PFSK-1 (cell line): ENCODE measurements around the gene NOLC1.

Experiments
- FOXP2 ChIP-seq: optimal IDR thresholded peaks from 2 replicates; pipeline ENCODE3; 2011; ENCODE audit warnings: borderline replicate concordance, control low read depth, inconsistent platforms; ENCODE audit not compliant: insufficient read depth; ENCODE audit errors: extremely low read length, extremely low read depth
- POLR2AphosphoS5 ChIP-seq: IDR thresholded peaks from 2 replicates; pipeline ENCODE4 v1.6.1; 2012; ENCODE audit warnings: low read depth, mild to moderate bottlenecking, control low read depth, low read length, moderate library complexity
- SIN3A ChIP-seq: IDR thresholded peaks from 2 replicates; pipeline ENCODE4 v1.6.1; 2012; ENCODE audit warnings: mild to moderate bottlenecking, low read length, moderate library complexity, borderline replicate concordance; ENCODE audit not compliant: insufficient read depth
- TAF1 ChIP-seq: IDR thresholded peaks from 2 replicates; pipeline ENCODE4 v1.6.1; 2012; ENCODE audit warnings: low read length, control low read depth, borderline replicate concordance; ENCODE audit not compliant: insufficient read depth
- TF ChIP-seq, protein P1 (sequence below), 2 experiments: IDR thresholded peaks; 2 replicates each; pipeline versions ENCODE4 v1.6.1 to v1.8.0; 2011 to 2012; ENCODE audit warnings: low read depth in 2 of 2, low read length in 2 of 2, control low read depth in 1 of 2, inconsistent platforms in 1 of 2, mild to moderate bottlenecking in 1 of 2, moderate library complexity in 1 of 2; ENCODE audit not compliant: insufficient read depth in 1 of 2

The NOLC1 gene

DNA sequence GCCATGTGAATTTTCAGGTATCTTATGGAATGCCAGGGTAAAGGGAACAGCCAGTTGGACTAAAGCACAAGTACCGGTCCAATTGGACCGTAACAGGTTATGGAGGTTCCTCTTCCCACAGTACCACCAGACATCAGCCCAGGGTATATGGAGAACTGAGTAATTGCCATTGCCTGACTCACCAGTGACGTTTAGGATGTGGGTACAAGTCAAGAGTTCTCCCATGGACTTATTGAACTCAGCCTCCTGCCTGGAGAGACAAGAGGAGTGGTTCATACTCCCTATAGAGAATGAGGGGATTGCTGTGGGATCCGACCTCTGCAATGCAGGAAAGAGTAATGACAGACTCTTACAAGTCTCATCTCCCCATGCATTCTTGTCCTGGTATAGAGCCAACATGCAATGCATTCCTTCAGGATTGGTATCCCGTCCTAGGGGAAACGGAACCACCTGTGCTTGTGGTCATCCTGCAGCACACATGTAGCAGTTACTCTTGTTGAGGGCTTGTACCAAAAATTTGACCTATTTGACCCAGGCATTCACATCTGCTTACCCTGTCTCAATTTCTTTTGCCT lies 43.2 kb downstream of the NOLC1 start:
- TF ChIP-seq, protein P1, sequence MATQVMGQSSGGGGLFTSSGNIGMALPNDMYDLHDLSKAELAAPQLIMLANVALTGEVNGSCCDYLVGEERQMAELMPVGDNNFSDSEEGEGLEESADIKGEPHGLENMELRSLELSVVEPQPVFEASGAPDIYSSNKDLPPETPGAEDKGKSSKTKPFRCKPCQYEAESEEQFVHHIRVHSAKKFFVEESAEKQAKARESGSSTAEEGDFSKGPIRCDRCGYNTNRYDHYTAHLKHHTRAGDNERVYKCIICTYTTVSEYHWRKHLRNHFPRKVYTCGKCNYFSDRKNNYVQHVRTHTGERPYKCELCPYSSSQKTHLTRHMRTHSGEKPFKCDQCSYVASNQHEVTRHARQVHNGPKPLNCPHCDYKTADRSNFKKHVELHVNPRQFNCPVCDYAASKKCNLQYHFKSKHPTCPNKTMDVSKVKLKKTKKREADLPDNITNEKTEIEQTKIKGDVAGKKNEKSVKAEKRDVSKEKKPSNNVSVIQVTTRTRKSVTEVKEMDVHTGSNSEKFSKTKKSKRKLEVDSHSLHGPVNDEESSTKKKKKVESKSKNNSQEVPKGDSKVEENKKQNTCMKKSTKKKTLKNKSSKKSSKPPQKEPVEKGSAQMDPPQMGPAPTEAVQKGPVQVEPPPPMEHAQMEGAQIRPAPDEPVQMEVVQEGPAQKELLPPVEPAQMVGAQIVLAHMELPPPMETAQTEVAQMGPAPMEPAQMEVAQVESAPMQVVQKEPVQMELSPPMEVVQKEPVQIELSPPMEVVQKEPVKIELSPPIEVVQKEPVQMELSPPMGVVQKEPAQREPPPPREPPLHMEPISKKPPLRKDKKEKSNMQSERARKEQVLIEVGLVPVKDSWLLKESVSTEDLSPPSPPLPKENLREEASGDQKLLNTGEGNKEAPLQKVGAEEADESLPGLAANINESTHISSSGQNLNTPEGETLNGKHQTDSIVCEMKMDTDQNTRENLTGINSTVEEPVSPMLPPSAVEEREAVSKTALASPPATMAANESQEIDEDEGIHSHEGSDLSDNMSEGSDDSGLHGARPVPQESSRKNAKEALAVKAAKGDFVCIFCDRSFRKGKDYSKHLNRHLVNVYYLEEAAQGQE (IDR thresholded peaks at IDR 0.05; ENCODE audit: insufficient read depth in 1 of 2, low read depth in 2 of 2, low read length in 2 of 2) = no peak
- TF ChIP-seq FOXP2 (no peak), SIN3A (no peak), POLR2AphosphoS5 (no peak), TAF1 (no peak)

DNA sequence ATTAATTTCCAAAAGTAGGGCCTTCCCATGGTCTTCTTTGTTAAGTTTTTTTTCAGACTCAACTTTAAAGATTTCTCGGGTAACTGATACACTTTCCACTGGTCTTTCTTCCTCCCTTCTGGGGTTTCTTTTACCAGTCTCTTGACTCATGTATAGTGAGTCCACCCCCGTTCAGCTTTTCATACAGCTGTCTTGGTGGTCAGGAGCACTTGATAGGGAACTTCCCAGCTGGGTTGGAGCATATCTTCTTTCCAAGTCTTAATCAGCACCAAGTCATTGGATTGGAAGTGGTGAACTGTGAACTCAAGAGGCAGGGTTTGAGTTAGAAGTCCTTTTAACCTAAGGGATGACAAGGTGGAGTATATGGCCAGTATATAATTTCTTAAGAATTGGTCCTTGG lies 44.7 kb downstream of the NOLC1 start:
- TF ChIP-seq SIN3A (no peak), FOXP2 (no peak), POLR2AphosphoS5 (no peak), TAF1 (no peak)
- TF ChIP-seq, protein P1 (IDR thresholded peaks at IDR 0.05; ENCODE audit: insufficient read depth in 1 of 2, low read depth in 2 of 2, low read length in 2 of 2) = no peak

DNA sequence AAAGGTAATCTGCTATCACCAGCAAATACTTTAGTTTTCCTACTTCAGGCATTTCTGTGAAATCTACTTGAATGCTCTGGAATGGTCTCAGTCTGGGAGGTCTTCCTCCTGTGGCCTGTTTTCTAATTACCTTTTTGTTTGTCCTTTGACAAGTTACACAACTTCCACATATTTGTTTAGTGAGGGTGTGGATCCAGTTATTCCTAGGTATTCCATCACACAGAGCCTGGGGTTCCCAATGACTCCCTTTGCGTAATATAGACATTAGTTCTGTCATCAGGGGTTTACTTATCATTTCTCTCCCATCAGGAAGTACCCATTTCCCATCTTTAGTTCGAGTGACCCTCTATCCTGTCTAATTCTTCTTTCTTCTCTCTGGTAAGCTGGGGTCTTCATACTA lies 45.8 kb downstream of the NOLC1 start:
- TF ChIP-seq FOXP2 (no peak), POLR2AphosphoS5 (no peak)

DNA sequence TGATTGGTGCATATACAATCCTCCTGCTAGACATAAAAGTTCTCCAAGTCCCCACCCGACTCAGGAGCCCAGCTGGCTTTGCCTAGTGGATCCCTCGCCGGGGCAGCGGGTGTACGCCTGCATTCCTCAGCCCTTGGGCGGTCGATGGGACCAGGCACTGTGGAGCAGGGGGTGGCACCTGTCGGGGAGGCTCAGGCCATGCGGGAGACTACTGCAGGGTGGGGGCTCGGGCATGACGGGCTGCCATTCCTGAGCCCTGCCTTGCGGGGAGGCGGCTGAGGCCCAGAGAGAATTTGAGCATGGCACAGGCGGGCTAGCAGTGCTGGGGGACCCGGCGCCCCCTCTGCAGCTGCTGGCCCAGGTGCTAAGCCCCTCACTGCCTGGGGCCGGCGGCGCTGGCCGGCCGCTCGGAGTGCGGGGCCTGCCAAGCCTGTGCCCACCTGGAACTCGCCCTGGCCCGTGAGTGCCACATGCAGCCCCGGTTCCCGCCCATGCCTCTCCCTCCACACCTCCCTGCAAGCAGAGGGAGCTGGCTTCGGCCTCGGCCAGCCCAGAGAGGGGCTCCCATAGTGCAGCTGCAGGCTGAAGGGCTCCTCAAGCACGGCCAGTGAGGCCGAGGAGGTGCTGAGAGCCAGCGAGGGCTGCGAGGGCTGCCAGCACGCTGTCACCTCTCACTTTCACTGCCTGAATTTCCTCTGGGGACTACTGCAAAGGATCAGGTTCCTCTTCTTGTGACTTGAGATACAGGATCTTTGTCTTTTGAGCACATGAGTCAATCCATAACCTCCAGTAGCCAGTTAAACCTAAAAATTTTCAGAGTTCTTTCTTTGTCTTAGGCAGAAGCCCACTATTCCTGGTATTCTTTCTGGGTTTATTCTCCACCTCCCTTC lies 48.8 kb downstream of the NOLC1 start:
- TF ChIP-seq POLR2AphosphoS5 (no peak), SIN3A (no peak), FOXP2 (no peak), TAF1 (no peak)
- TF ChIP-seq, protein P1 (IDR thresholded peaks at IDR 0.05; ENCODE audit: insufficient read depth in 1 of 2, low read depth in 2 of 2, low read length in 2 of 2) = no peak

DNA sequence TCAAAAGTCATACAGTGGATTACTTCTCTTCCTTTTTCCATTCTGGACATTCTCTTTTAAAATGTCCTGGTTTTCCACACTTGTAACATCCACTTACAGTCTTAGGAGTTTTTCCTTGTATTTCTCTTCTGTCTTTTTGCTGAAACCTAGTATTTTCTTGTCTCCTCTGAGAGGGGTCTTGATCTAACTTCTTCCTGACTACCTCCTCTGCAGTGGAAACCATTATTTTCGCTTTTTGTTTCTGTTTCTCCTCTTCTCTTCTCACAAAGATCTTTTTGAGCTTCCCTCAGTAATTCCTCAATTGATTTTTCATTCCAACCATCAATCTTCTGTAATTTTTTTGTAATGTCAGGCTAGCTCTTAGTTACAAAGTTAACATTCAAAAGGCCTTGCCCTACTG lies 50.2 kb downstream of the NOLC1 start:
- no peak for TF ChIP-seq TAF1
- TF ChIP-seq, protein P1 (IDR thresholded peaks at IDR 0.05; ENCODE audit: insufficient read depth in 1 of 2, low read depth in 2 of 2, low read length in 2 of 2) = no peak
- no peak for TF ChIP-seq POLR2AphosphoS5
- no peak for TF ChIP-seq SIN3A
- no peak for TF ChIP-seq FOXP2
